ENCODE measurements around the gene COL19A1.

DNA sequence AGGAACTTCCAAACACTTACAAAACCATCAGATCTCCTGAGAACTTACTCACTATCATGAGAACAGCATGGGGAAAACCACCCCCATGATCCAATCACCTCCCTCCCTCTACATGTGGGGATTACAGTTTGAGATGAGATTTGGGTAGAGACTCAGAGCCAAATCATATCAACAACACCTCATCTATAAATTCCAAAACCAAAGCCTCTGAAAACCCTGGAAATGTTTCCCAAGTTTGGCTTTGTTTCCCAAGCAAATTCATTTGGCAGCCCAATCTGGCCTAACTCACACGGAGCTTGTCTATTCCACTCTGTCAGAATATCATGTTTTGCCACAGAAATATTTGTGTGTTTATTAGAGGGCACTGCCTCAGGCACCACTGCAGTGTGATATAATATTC, 293.9 kb downstream of the COL19A1 start:
- TF ChIP-seq, protein P1, sequence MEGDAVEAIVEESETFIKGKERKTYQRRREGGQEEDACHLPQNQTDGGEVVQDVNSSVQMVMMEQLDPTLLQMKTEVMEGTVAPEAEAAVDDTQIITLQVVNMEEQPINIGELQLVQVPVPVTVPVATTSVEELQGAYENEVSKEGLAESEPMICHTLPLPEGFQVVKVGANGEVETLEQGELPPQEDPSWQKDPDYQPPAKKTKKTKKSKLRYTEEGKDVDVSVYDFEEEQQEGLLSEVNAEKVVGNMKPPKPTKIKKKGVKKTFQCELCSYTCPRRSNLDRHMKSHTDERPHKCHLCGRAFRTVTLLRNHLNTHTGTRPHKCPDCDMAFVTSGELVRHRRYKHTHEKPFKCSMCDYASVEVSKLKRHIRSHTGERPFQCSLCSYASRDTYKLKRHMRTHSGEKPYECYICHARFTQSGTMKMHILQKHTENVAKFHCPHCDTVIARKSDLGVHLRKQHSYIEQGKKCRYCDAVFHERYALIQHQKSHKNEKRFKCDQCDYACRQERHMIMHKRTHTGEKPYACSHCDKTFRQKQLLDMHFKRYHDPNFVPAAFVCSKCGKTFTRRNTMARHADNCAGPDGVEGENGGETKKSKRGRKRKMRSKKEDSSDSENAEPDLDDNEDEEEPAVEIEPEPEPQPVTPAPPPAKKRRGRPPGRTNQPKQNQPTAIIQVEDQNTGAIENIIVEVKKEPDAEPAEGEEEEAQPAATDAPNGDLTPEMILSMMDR (conservative IDR thresholded peaks at IDR 0.05) = no peak
- TF ChIP-seq EZH2 (IDR thresholded peaks at IDR 0.05; ENCODE audit: low read depth) = no peak

All from PC-9 (cell line).